Gastrocnemius medialis (tissue), 4 donors: Measurements from ENCODE around the gene MEGF6. TPM values are rescaled to one million over a fixed set of nuclear protein-coding genes. Genes with fewer than 3 reads are reported as not detected.

Experiments
- ATAC-seq, 2 donors: fragments of 150-250 bp; one replicate each; pipeline ENCODE4 v1.9.1; 2016
- DNase-seq, 2 donors: peaks; one replicate each; pipeline ENCODE4 v3.0.0-alpha.2; 2019
- H3K27ac ChIP-seq, 4 donors: fragments of 200-600 bp; sonication (generic); 1 replicate in 1 of 4; 2 replicates in 3 of 4; pipeline ENCODE4 v1.5.1; 2016 to 2018; ENCODE audit warnings: mild to moderate bottlenecking in 2 of 4, moderate library complexity in 1 of 4
- H3K27me3 ChIP-seq, 3 donors: fragments of 200-600 bp; sonication (generic) in 2 of 3; 1 replicate in 1 of 3; 2 replicates in 2 of 3; pipeline versions ENCODE4 v1.5.1 to v1.6.0; 2016 to 2019; ENCODE audit warnings: mild to moderate bottlenecking in 1 of 3, moderate library complexity in 1 of 3
- H3K36me3 ChIP-seq, 2 donors: fragments of 200-600 bp; sonication (generic) in 1 of 2; one replicate each; pipeline ENCODE4 v1.5.1; 2017 to 2018
- H3K4me1 ChIP-seq, 2 donors: fragments of 200-600 bp; sonication (generic) in 1 of 2; one replicate each; pipeline ENCODE4 v1.5.1; 2016 to 2017; ENCODE audit warnings: mild to moderate bottlenecking in 2 of 2
- H3K4me3 ChIP-seq, 4 donors: fragments of 200-600 bp; sonication (generic) in 3 of 4; 1 replicate in 1 of 4; 2 replicates in 3 of 4; pipeline ENCODE4 v1.5.1; 2016 to 2019; ENCODE audit warnings: mild to moderate bottlenecking in 2 of 4
- H3K9me3 ChIP-seq, 3 donors: fragments of 200-600 bp; sonication (generic) in 2 of 3; 1 replicate in 1 of 3; 2 replicates in 2 of 3; pipeline ENCODE4 v1.5.1; 2016 to 2019
- CTCF ChIP-seq, 5 experiments: fragments of 450-650 bp in 3 of 5; fragments of 200-600 bp in 2 of 5; sonication (generic) in 2 of 5; IDR thresholded peaks in 4 of 5; conservative IDR thresholded peaks in 1 of 5; 1 replicate in 4 of 5; 2 replicates in 1 of 5; pipeline ENCODE4 v1.5.1; 2016 to 2019; ENCODE audit warnings: antibody characterized with exemption in 5 of 5, mild to moderate bottlenecking in 3 of 5, moderate library complexity in 3 of 5
- POLR2A ChIP-seq, 2 donors: fragments of 450-650 bp; IDR thresholded peaks; one replicate each; pipeline ENCODE4 v1.6.1; 2017; ENCODE audit warnings: antibody characterized with exemption in 2 of 2, mild to moderate bottlenecking in 2 of 2, moderate library complexity in 2 of 2
- in situ Hi-C, 4 donors: fragments of 200-750 bp; cut with MboI; loops; one replicate each; pipeline versions ENCODE4 v1.15.0 to v1.8.0; 2017; ENCODE audit warnings: low sequenced_read_pairs in 4 of 4
- intact Hi-C: fragments of 100-400 bp; cut with DNase I; formaldehyde crosslinking; loops from one replicate; pipeline ENCODE4 v1.15.1; 2023; ENCODE audit warnings: low total_unique reads
- total RNA-seq, 4 donors: library from RNA; depleted of rRNA; stranded (reverse); fragments of >200 nt; gene quantifications; one replicate each; pipeline versions ENCODE4 v1.1.0 to v1.2.3, GENCODE V29; 2016

Gene MEGF6
- total RNA-seq, 4 donors from 2014 or later: 1.9 to 5.7 (median 4.9) TPM

- TF ChIP-seq POLR2A (IDR thresholded peaks at IDR 0.05): no peak
- TF ChIP-seq CTCF (IDR thresholded peaks at IDR 0.05 in 4 of 5, conservative IDR thresholded peaks at IDR 0.05 in 1 of 5): no peak
- Histone ChIP-seq H3K4me3 (no peak overlapping the region), H3K27ac (no peak overlapping the region), H3K4me1 (no peaks in the 10 kb centered on the region), H3K36me3 (peaks cover 0 to 67% of the 10 kb centered on the region in 2 donors), H3K9me3 (no peaks in the 10 kb centered on the region), H3K27me3 (no peaks in the 10 kb centered on the region)
- DNase-seq: no peak
- in situ Hi-C loops: no loop called here
- no peak for ATAC-seq
- intact Hi-C loops: no loop called here
Measured at GRCh38 chr1:3638027-3638426, 26.7 kb upstream of the MEGF6 start.

- Histone ChIP-seq H3K4me3 (no peak overlapping the region), H3K27me3 (no peaks in the 10 kb centered on the region), H3K4me1 (no peaks in the 10 kb centered on the region), H3K36me3 (peaks cover 0 to 73% of the 10 kb centered on the region in 2 donors), H3K9me3 (no peaks in the 10 kb centered on the region), H3K27ac (no peak overlapping the region)
- TF ChIP-seq CTCF (IDR thresholded peaks at IDR 0.05 in 4 of 5, conservative IDR thresholded peaks at IDR 0.05 in 1 of 5): no peak
- no peak for TF ChIP-seq POLR2A (IDR thresholded peaks at IDR 0.05)
- intact Hi-C loops: no loop called here
- ATAC-seq (no peak), DNase-seq (no peak)
- in situ Hi-C loops: no loop called here
Measured at GRCh38 chr1:3636531-3636930, 25.2 kb upstream of the MEGF6 start.

- in situ Hi-C loops: no loop called here
- Histone ChIP-seq H3K27me3 (no peaks in the 10 kb centered on the region), H3K4me3 (no peak overlapping the region), H3K27ac (no peak overlapping the region), H3K9me3 (no peaks in the 10 kb centered on the region), H3K36me3 (peaks cover 0 to 73% of the 10 kb centered on the region in 2 donors), H3K4me1 (no peaks in the 10 kb centered on the region)
- DNase-seq: no peak
- intact Hi-C loops: no loop called here
- ATAC-seq: no peak
- TF ChIP-seq POLR2A (IDR thresholded peaks at IDR 0.05): no peak
- TF ChIP-seq CTCF (IDR thresholded peaks at IDR 0.05 in 4 of 5, conservative IDR thresholded peaks at IDR 0.05 in 1 of 5): no peak
Measured at GRCh38 chr1:3636080-3636479, 24.8 kb upstream of the MEGF6 start.

GRCh38 chr1:3634059-3634800, 22.9 kb upstream of the MEGF6 start:
- H3K36me3 ChIP-seq: peaks cover 0 to 80% of the 10 kb centered on the region in 2 donors
- no peaks in the 10 kb centered on the region for H3K4me1 ChIP-seq
- H3K4me3 ChIP-seq: no peak overlapping the region
- H3K9me3 ChIP-seq: no peaks in the 10 kb centered on the region
- no peaks in the 10 kb centered on the region for H3K27me3 ChIP-seq
- no peak overlapping the region for H3K27ac ChIP-seq
- intact Hi-C loops: no loop called here
- in situ Hi-C loops: no loop called here
- DNase-seq (no peak), ATAC-seq (no peak)
- TF ChIP-seq POLR2A (IDR thresholded peaks at IDR 0.05) (no peak), CTCF (IDR thresholded peaks at IDR 0.05 in 4 of 5, conservative IDR thresholded peaks at IDR 0.05 in 1 of 5) (no peak)
